ENCODE data around the gene CNN2. TPM values are rescaled to one million over a fixed set of nuclear protein-coding genes. Genes with fewer than 3 reads are reported as not detected.
A peak's percentile ranks its signal among the peaks of the same experiment; 100 is the strongest.

Gene CNN2
- total RNA-seq, 3 donors from 2014 or later (not counting 1 experiment from before 2014, with no cell fraction given), result 163 to 276 (median 179) TPM

GRCh38 chr19:1084024-1084868 lies 57.8 kb downstream of the CNN2 start:
- Mint-ChIP-seq H3K4me3 (no peak overlapping the region), H3K36me3 (no peaks in the 10 kb centered on the region), H3K4me1 (peaks cover 19 to 30% of the 10 kb centered on the region in 2 donors), H3K9me3 (no peaks in the 10 kb centered on the region), H3K27me3 (ENCODE audit: low read depth in 2 of 2) (no peaks in the 10 kb centered on the region), H3K27ac (peak overlapping the region in 1 of 2 donors; percentile 66)
- ATAC-seq (no peak), DNase-seq (peak in 1 of 2 donors; percentile 27)
- H3K27me3 ChIP-seq (ENCODE audit: control insufficient read depth, insufficient read depth, low read length), result no peaks in the 10 kb centered on the region
- H3K4me3 ChIP-seq (ENCODE audit: low read length), result no peak overlapping the region
- H3K9me3 ChIP-seq (ENCODE audit: control insufficient read depth, insufficient read depth, low read length), result no peaks in the 10 kb centered on the region
- H3K27ac ChIP-seq (ENCODE audit: low read length), result no peak overlapping the region
- intact Hi-C loops (cut with micrococcal nuclease), result no loop called here
- 85% methylated on average over 43 of the region's 43 CpGs for WGBS (ENCODE audit: insufficient coverage)
- no peak for TF ChIP-seq CTCF (IDR thresholded peaks at IDR 0.05)
- H3K4me1 ChIP-seq (ENCODE audit: control insufficient read depth, insufficient read depth, low read length), result peaks cover 69% of the 10 kb centered on the region
- H3K36me3 ChIP-seq (ENCODE audit: control insufficient read depth, insufficient read depth, low read length), result peaks cover 87% of the 10 kb centered on the region

- no peak for ATAC-seq
- Histone ChIP-seq H3K27me3 (ENCODE audit: control insufficient read depth, insufficient read depth, low read length) (no peaks in the 10 kb centered on the region), H3K4me1 (ENCODE audit: control insufficient read depth, insufficient read depth, low read length) (peaks cover 68% of the 10 kb centered on the region), H3K27ac (ENCODE audit: low read length) (no peak overlapping the region), H3K4me3 (ENCODE audit: low read length) (no peak overlapping the region), H3K9me3 (ENCODE audit: control insufficient read depth, insufficient read depth, low read length) (no peaks in the 10 kb centered on the region), H3K36me3 (ENCODE audit: control insufficient read depth, insufficient read depth, low read length) (peaks cover 82% of the 10 kb centered on the region)
- peaks cover 19 to 34% of the 10 kb centered on the region in 2 donors for H3K4me1 Mint-ChIP-seq
- peak overlapping the region; percentile 66 to 74 for H3K27ac Mint-ChIP-seq
- H3K36me3 Mint-ChIP-seq, result no peaks in the 10 kb centered on the region
- TF ChIP-seq CTCF (IDR thresholded peaks at IDR 0.05), result no peak
- H3K4me3 Mint-ChIP-seq, result peak overlapping the region; percentile 31
- intact Hi-C loops (cut with micrococcal nuclease), result no loop called here
- WGBS (ENCODE audit: insufficient coverage), result 78% methylated on average over 6 of the region's 8 CpGs
- H3K27me3 Mint-ChIP-seq (ENCODE audit: low read depth in 2 of 2), result no peaks in the 10 kb centered on the region
- no peaks in the 10 kb centered on the region for H3K9me3 Mint-ChIP-seq
- no peak for DNase-seq
These were observed 58.7 kb downstream of the CNN2 start for GRCh38 chr19:1085053-1085658.

GRCh38 chr19:1085676-1086442 lies 59.5 kb downstream of the CNN2 start:
- DNase-seq, result no peak
- Histone ChIP-seq H3K4me1 (ENCODE audit: control insufficient read depth, insufficient read depth, low read length) (peaks cover 61% of the 10 kb centered on the region), H3K4me3 (ENCODE audit: low read length) (no peak overlapping the region), H3K36me3 (ENCODE audit: control insufficient read depth, insufficient read depth, low read length) (peaks cover 79% of the 10 kb centered on the region), H3K27ac (ENCODE audit: low read length) (no peak overlapping the region), H3K27me3 (ENCODE audit: control insufficient read depth, insufficient read depth, low read length) (no peaks in the 10 kb centered on the region), H3K9me3 (ENCODE audit: control insufficient read depth, insufficient read depth, low read length) (no peaks in the 10 kb centered on the region)
- Mint-ChIP-seq H3K4me3 (no peak overlapping the region), H3K36me3 (no peaks in the 10 kb centered on the region), H3K4me1 (peaks cover 19 to 34% of the 10 kb centered on the region in 2 donors), H3K9me3 (no peaks in the 10 kb centered on the region), H3K27me3 (ENCODE audit: low read depth in 2 of 2) (no peaks in the 10 kb centered on the region), H3K27ac (peak overlapping the region; percentile 66 to 74)
- no peak for ATAC-seq
- intact Hi-C loops (cut with micrococcal nuclease), result no loop called here
- TF ChIP-seq CTCF (IDR thresholded peaks at IDR 0.05), result no peak
- 90% methylated on average over 38 of the region's 38 CpGs for WGBS (ENCODE audit: insufficient coverage)

Data from natural killer cell (primary cell).